SK-N-SH (cell line): ENCODE measurements around the gene CARM1.

Experiments
- CTCF ChIP-seq: fragments of 200-600 bp; sonication (generic); IDR thresholded peaks from 2 replicates; pipeline ENCODE4 v1.6.1; 2017; ENCODE audit warnings: antibody characterized with exemption, mild to moderate bottlenecking, moderate library complexity
- EP300 ChIP-seq, 2 experiments: IDR thresholded peaks; 2 replicates each; pipeline versions ENCODE4 v1.4.0 to v1.6.1; 2012; ENCODE audit warnings: borderline replicate concordance in 1 of 2, low read depth in 1 of 2, low read length in 1 of 2
- EZH2phosphoT487 ChIP-seq: fragments of 200-600 bp; sonication (generic); IDR thresholded peaks from 2 replicates; pipeline ENCODE4 v1.6.1; 2017; ENCODE audit warnings: low read depth, mixed run types, mild to moderate bottlenecking, antibody characterized with exemption, moderate library complexity, borderline replicate concordance
- FOXJ3 ChIP-seq: sonication (generic); formaldehyde crosslinking; IDR thresholded peaks from 2 replicates; pipeline ENCODE4 v1.5.1; 2020; ENCODE audit warnings: mild to moderate bottlenecking, missing genetic modification reagents
- GATA2 ChIP-seq: sonication (generic); formaldehyde crosslinking; IDR thresholded peaks from 2 replicates; pipeline ENCODE4 v1.5.0; 2020; ENCODE audit warnings: mild to moderate bottlenecking, missing genetic modification reagents
- JUND ChIP-seq: IDR thresholded peaks from 2 replicates; pipeline ENCODE4 v1.4.0; 2012
- MAX ChIP-seq: IDR thresholded peaks from 2 replicates; pipeline ENCODE4 v1.4.0; 2012; ENCODE audit warnings: low read depth
- MXI1 ChIP-seq: IDR thresholded peaks from 2 replicates; pipeline ENCODE4 v1.6.1; 2012; ENCODE audit warnings: mild to moderate bottlenecking, low read depth, low read length, improper control_type of control experiment
- POLR2AphosphoS5 ChIP-seq: IDR thresholded peaks from 2 replicates; pipeline ENCODE4 v1.6.1; 2012; ENCODE audit warnings: low read depth, low read length
- SIN3A ChIP-seq: IDR thresholded peaks from 2 replicates; pipeline ENCODE4 v1.6.1; 2012; ENCODE audit warnings: low read depth, mild to moderate bottlenecking, low read length, moderate library complexity, borderline replicate concordance
- TAF1 ChIP-seq: IDR thresholded peaks from 2 replicates; pipeline ENCODE4 v1.6.1; 2012; ENCODE audit warnings: low read depth, mild to moderate bottlenecking, low read length, moderate library complexity, borderline replicate concordance
- TF ChIP-seq, protein P1 (sequence below): IDR thresholded peaks from 2 replicates; pipeline ENCODE4 v1.4.0; 2012; ENCODE audit warnings: low read depth, borderline replicate concordance
- TF ChIP-seq, protein P2 (sequence below): IDR thresholded peaks from 2 replicates; pipeline ENCODE4 v1.6.1; 2012; ENCODE audit warnings: mild to moderate bottlenecking, low read depth, low read length, moderate library complexity

- TF ChIP-seq POLR2AphosphoS5 (no peak), SIN3A (no peak), CTCF (no peak), MAX (no peak), GATA2 (no peak), MXI1 (no peak), TAF1 (no peak), EZH2phosphoT487 (no peak), FOXJ3 (CRISPR knock-in tag) (no peak), EP300 (IDR thresholded peaks at IDR 0.05; ENCODE audit: borderline replicate concordance in 1 of 2, low read depth in 1 of 2, low read length in 1 of 2) (no peak), JUND (no peak)
- TF ChIP-seq, protein P1, sequence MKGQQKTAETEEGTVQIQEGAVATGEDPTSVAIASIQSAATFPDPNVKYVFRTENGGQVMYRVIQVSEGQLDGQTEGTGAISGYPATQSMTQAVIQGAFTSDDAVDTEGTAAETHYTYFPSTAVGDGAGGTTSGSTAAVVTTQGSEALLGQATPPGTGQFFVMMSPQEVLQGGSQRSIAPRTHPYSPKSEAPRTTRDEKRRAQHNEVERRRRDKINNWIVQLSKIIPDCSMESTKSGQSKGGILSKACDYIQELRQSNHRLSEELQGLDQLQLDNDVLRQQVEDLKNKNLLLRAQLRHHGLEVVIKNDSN: no peak
- TF ChIP-seq, protein P2, sequence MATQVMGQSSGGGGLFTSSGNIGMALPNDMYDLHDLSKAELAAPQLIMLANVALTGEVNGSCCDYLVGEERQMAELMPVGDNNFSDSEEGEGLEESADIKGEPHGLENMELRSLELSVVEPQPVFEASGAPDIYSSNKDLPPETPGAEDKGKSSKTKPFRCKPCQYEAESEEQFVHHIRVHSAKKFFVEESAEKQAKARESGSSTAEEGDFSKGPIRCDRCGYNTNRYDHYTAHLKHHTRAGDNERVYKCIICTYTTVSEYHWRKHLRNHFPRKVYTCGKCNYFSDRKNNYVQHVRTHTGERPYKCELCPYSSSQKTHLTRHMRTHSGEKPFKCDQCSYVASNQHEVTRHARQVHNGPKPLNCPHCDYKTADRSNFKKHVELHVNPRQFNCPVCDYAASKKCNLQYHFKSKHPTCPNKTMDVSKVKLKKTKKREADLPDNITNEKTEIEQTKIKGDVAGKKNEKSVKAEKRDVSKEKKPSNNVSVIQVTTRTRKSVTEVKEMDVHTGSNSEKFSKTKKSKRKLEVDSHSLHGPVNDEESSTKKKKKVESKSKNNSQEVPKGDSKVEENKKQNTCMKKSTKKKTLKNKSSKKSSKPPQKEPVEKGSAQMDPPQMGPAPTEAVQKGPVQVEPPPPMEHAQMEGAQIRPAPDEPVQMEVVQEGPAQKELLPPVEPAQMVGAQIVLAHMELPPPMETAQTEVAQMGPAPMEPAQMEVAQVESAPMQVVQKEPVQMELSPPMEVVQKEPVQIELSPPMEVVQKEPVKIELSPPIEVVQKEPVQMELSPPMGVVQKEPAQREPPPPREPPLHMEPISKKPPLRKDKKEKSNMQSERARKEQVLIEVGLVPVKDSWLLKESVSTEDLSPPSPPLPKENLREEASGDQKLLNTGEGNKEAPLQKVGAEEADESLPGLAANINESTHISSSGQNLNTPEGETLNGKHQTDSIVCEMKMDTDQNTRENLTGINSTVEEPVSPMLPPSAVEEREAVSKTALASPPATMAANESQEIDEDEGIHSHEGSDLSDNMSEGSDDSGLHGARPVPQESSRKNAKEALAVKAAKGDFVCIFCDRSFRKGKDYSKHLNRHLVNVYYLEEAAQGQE: no peak
Observed at GRCh38 chr19:10945264-10945663, 73.9 kb downstream of the CARM1 start.
